MM.1S (cell line): Measurements from ENCODE around the gene ADGRL1.

Experiments
- CTCF ChIP-seq: fragments of 300-600 bp; sonication (generic); IDR thresholded peaks from 2 replicates; pipeline ENCODE4 v1.5.1; 2016; ENCODE audit warnings: antibody characterized with exemption, low read length, mixed read lengths
- EZH2 ChIP-seq: fragments of 300-600 bp; sonication (generic); optimal IDR thresholded peaks from 2 replicates; pipeline ENCODE3; 2017; ENCODE audit warnings: low read depth, mild to moderate bottlenecking, antibody characterized with exemption, low read length, mixed read lengths
- EZH2phosphoT487 ChIP-seq: fragments of 300-600 bp; sonication (generic); IDR thresholded peaks from 2 replicates; pipeline ENCODE4 v1.6.1; 2018; ENCODE audit warnings: antibody characterized with exemption, low read length

- TF ChIP-seq CTCF, result no peak
- TF ChIP-seq EZH2, result no peak
- no peak for TF ChIP-seq EZH2phosphoT487
Measured at GRCh38 chr19:14135355-14135754, 70.6 kb downstream of the ADGRL1 start.
